ENCODE results near the gene THTPA. TPM values are rescaled to one million over a fixed set of nuclear protein-coding genes. Genes with fewer than 3 reads are reported as not detected.
A peak's percentile ranks its signal among the peaks of the same experiment; 100 is the strongest.

Gene THTPA
- total and polyA plus RNA-seq, 7 donors = 8.9 to 35.4 (median 22.0) TPM

DNA sequence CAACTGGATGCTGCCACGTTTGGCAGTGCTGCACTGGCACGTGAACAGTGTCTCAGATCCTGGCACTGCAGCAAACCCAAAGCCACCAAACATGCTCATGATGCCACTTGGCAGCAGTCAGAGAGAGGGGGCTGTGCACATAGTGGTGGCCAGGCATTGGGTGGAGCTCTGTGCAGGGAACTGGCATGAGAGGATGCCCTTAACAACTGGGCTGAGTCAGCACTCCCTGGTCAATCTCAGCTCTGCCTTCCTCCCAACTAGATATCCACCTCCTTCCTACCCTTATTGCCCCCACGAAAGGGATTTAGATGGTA, 41.5 kb upstream of the THTPA start:
- H3K36me3 ChIP-seq = no peaks in the 10 kb centered on the region
- H3K27ac ChIP-seq = peak overlapping the region in 1 of 4 donors; percentile 66
- WGBS, 2 donors = 76 to 84% methylated on average over 3 of the region's 3 CpGs
- no peaks in the 10 kb centered on the region for H3K9me3 ChIP-seq
- intact Hi-C loops (cut with DNase I) = no loop called here
- peak; percentile 72 for DNase-seq
- H3K4me3 ChIP-seq = no peak overlapping the region
- TF ChIP-seq EP300 (IDR thresholded peaks at IDR 0.05) = no peak
- no peak for TF ChIP-seq POLR2AphosphoS5 (IDR thresholded peaks at IDR 0.05)
- TF ChIP-seq POLR2A (IDR thresholded peaks at IDR 0.05) = no peak
- TF ChIP-seq, protein P1, sequence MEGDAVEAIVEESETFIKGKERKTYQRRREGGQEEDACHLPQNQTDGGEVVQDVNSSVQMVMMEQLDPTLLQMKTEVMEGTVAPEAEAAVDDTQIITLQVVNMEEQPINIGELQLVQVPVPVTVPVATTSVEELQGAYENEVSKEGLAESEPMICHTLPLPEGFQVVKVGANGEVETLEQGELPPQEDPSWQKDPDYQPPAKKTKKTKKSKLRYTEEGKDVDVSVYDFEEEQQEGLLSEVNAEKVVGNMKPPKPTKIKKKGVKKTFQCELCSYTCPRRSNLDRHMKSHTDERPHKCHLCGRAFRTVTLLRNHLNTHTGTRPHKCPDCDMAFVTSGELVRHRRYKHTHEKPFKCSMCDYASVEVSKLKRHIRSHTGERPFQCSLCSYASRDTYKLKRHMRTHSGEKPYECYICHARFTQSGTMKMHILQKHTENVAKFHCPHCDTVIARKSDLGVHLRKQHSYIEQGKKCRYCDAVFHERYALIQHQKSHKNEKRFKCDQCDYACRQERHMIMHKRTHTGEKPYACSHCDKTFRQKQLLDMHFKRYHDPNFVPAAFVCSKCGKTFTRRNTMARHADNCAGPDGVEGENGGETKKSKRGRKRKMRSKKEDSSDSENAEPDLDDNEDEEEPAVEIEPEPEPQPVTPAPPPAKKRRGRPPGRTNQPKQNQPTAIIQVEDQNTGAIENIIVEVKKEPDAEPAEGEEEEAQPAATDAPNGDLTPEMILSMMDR (IDR thresholded peaks at IDR 0.05) = no peak
- H3K27me3 ChIP-seq = no peaks in the 10 kb centered on the region
- H3K4me1 ChIP-seq = peaks cover 0 to 17% (median 15%) of the 10 kb centered on the region in 4 donors

DNA sequence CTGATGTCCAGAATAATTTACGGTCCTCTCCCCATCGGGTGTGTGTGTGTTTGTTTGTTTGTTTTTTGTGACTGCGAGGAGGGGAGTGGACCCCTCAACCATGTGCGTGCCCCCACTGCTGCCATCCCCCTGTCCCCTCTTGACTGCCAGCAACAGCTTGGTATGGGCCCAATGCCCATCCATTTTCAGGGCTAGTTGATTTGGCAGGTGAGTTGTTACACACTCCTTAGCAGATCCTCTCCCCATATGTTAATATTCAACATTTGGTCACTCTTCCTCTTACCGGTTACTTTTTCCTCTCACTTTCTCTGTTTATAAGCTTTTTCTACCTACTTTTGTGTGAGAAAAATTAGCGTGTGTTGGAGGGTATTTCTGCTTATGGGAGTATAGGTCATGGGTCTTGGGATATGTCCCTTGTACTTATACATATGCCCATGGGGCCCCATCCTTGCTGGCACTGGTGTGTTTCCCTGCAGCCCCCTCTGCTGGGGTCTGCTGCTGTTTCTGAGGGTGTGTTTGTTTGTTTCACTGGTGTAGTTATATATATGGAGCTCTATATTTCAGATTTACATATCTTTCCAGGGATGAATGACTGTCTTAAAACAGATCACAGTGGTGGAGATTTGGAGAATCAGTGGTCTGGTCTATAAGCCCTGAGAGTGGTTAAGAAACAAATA, 38.3 kb upstream of the THTPA start:
- intact Hi-C loops (cut with DNase I) = no loop called here
- TF ChIP-seq POLR2AphosphoS5 (IDR thresholded peaks at IDR 0.05) (no peak), POLR2A (IDR thresholded peaks at IDR 0.05) (no peak), EP300 (IDR thresholded peaks at IDR 0.05) (no peak)
- TF ChIP-seq, protein P1 (IDR thresholded peaks at IDR 0.05) = no peak
- no peak for DNase-seq
- H3K4me1 ChIP-seq = peaks cover 0 to 17% (median 11%) of the 10 kb centered on the region in 4 donors
- WGBS, 2 donors = 85 to 87% methylated on average over 6 of the region's 6 CpGs
- H3K27ac ChIP-seq = no peak overlapping the region
- H3K9me3 ChIP-seq = no peaks in the 10 kb centered on the region
- H3K36me3 ChIP-seq = no peaks in the 10 kb centered on the region
- no peak overlapping the region for H3K4me3 ChIP-seq
- no peaks in the 10 kb centered on the region for H3K27me3 ChIP-seq

DNA sequence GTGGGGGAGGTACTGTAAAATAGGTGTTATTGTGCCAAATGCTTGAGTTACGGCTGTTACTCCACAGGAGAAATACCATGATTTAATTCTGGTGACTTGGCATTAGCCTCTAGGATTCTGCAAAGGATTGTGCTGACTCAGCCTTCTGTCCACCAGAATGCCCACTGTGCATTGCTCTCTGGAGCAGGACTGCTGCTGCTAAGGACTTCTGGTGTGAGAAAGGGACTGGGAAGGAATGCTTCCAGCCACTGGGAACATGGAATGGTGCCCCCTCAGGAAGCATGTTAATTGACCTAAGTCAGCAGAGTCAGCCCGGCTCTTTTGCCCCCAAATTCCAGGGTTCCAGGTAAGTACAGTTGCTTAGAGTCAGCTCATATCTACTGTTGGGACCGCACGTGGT, 37.4 kb upstream of the THTPA start:
- H3K27me3 ChIP-seq = no peaks in the 10 kb centered on the region
- H3K4me1 ChIP-seq = peaks cover 0 to 10% (median 7%) of the 10 kb centered on the region in 4 donors
- H3K27ac ChIP-seq = no peak overlapping the region
- intact Hi-C loops (cut with DNase I) = no loop called here
- TF ChIP-seq EP300 (IDR thresholded peaks at IDR 0.05) = no peak
- TF ChIP-seq POLR2AphosphoS5 (IDR thresholded peaks at IDR 0.05) = no peak
- TF ChIP-seq, protein P1 (IDR thresholded peaks at IDR 0.05) = no peak
- TF ChIP-seq POLR2A (IDR thresholded peaks at IDR 0.05) = no peak
- no peak for DNase-seq
- H3K9me3 ChIP-seq = no peaks in the 10 kb centered on the region
- no peak overlapping the region for H3K4me3 ChIP-seq
- WGBS, 2 donors = 86 to 91% methylated on average over 4 of the region's 4 CpGs
- no peaks in the 10 kb centered on the region for H3K36me3 ChIP-seq

DNA sequence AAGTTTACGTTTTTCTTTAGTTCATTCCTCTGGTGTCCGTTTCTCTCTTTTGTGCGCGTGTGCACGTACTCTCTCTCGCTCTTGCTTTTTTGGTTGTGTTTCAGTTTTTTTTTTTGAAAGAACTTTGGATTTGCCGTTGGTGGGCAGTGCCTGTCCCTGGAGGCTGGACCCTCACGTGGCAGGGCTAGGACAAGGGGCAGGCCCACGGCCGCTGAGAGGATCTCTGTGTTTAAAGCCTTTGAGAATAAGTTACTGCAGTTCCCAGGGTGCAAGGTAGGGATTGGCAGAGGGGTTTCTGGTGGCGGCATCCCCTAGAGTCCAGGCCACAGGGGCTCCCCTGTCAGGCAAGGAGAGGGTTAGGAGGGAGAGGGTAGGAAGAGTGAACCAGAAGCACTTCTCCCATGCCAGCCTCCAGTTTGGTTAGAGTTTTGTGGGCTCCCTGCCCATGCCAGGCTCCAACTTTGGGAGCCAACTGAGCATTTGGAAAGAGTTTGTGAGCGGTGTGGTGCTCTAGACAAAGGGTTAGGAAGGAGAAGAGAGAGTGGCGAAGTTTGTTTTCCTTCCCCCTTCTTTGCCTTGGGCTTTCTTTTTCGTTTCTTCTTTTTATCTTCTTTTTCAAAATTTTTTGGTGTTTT, 35.1 kb upstream of the THTPA start:
- no peak overlapping the region for H3K27ac ChIP-seq
- H3K4me3 ChIP-seq = no peak overlapping the region
- WGBS, 2 donors = 85 to 92% methylated on average over 14 of the region's 14 CpGs
- DNase-seq = no peak
- no peaks in the 10 kb centered on the region for H3K27me3 ChIP-seq
- peaks cover 0 to 2% (median 0%) of the 10 kb centered on the region in 4 donors for H3K36me3 ChIP-seq
- intact Hi-C loops (cut with DNase I) = no loop called here
- H3K9me3 ChIP-seq = no peaks in the 10 kb centered on the region
- no peaks in the 10 kb centered on the region for H3K4me1 ChIP-seq
- no peak for TF ChIP-seq POLR2A (IDR thresholded peaks at IDR 0.05)
- no peak for TF ChIP-seq EP300 (IDR thresholded peaks at IDR 0.05)
- TF ChIP-seq, protein P1 (IDR thresholded peaks at IDR 0.05) = no peak
- TF ChIP-seq POLR2AphosphoS5 (IDR thresholded peaks at IDR 0.05) = no peak
